Activated CD4-positive, alpha-beta T cell treated with anti-CD3 and anti-CD28 coated beads, Interleukin-2, amount 10 ng/mL, durations not matched to agents 24 days and 14 days (primary cell): ENCODE data around the gene FNDC3B. TPM values are rescaled to one million over a fixed set of nuclear protein-coding genes. Genes with fewer than 3 reads are reported as not detected.

Experiments used
- DNase-seq: peaks from one replicate; pipeline ENCODE4 v3.0.0; 2022
- H3K27ac Mint-ChIP-seq: one replicate; pipeline ENCODE4 v1.8.0; 2022; ENCODE audit warnings: mild to moderate bottlenecking, mixed read lengths
- H3K27me3 Mint-ChIP-seq: one replicate; pipeline ENCODE4 v1.8.0; 2022; ENCODE audit warnings: mixed read lengths
- H3K36me3 Mint-ChIP-seq: one replicate; pipeline ENCODE4 v1.8.0; 2022; ENCODE audit warnings: low read depth, mild to moderate bottlenecking, mixed read lengths
- H3K4me1 Mint-ChIP-seq: one replicate; pipeline ENCODE4 v1.8.0; 2021; ENCODE audit warnings: mixed read lengths
- H3K4me3 Mint-ChIP-seq: one replicate; pipeline ENCODE4 v1.8.0; 2022; ENCODE audit warnings: mild to moderate bottlenecking, moderate library complexity, mixed read lengths
- H3K9me3 Mint-ChIP-seq: one replicate; pipeline ENCODE4 v1.8.0; 2021; ENCODE audit warnings: mixed read lengths
- intact Hi-C: fragments of 100-400 bp; cut with micrococcal nuclease; formaldehyde crosslinking; loops from one replicate; pipeline ENCODE4 v1.15.1; 2023
- total RNA-seq: library from RNA; stranded (reverse); gene quantifications from 2 replicates; pipeline ENCODE4 v1.2.3, GENCODE V29; 2022

FNDC3B gene
- total RNA-seq, 1 donor from 2014 or later = 19.6 TPM

DNA sequence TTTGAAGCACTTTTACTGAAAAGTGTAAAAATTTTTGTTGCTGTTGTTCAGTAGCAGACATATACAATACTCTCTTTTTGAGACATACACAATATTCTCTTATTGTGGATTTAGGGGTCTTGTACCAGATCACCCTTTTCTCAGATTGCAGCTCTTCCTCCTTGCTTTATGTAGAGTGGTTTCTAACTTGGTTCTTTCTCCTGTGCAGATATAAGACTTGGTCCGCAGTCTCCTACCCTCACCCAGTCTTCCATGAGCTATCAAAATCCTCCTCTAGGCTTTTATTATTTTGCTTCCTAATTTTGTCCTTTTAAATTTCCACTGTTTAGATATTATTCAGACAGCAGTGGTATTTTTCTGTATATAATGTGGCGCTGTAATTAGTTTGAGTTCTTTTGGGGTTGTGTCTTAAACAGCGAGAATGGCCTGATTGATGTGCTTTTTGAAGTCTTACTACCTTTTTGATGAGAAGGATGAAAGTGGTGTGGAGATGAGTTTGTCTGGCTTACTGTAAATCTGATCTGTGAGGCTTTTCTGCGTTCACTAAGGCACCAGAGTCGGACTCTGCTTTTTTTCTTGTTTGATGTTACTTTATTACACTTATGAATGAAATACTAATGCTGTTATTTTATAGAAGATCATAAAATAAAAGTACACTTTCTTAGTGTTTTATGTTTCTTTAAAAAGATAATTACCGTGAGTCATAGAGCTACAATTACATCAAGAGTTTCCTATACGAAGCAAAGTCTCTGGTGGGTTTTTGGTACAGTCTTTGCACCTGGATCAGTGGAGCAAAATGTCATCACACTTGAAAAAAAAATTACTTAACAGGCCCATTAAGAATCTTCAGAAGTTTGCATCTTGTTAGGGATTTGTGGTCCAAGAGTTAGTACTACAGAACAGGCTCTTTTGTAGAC is 27.8 kb downstream of the FNDC3B start:
- Mint-ChIP-seq H3K9me3 (no peaks in the 10 kb centered on the region), H3K27me3 (no peaks in the 10 kb centered on the region), H3K4me1 (peaks cover 17% of the 10 kb centered on the region), H3K27ac (no peak overlapping the region), H3K36me3 (peaks cover 6% of the 10 kb centered on the region), H3K4me3 (no peak overlapping the region)
- intact Hi-C loops = no loop called here
- no peak for DNase-seq

DNA sequence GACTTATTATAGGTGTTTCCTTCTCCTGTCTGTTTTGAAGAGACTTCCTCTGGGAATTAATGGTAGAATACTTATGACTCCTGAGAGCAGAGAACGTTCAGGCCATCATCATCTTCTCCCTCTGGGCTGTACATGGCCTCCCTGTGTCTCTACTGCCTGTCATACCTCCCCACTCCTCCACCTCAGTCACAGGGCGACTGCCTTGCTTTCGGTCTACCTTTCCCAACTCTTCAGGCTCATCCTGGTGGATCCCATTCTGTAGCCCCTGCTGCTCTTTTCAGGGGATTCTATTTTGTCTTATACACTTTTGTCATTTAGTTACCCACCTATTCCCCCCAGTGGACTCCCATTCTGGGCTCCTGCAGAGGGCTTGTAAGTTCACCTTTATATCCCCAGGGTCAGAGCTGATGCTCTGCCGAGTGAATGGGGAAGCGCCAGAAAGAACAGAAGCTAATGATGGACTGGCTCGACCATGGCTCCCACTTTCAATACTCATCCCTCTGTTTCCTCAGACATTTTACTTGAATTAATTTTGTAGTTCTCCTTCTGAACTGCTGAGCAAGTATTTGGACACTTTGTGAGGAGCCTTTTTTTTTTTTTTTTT is 28.6 kb downstream of the FNDC3B start:
- intact Hi-C loops = no loop called here
- no peak overlapping the region for H3K27ac Mint-ChIP-seq

DNA sequence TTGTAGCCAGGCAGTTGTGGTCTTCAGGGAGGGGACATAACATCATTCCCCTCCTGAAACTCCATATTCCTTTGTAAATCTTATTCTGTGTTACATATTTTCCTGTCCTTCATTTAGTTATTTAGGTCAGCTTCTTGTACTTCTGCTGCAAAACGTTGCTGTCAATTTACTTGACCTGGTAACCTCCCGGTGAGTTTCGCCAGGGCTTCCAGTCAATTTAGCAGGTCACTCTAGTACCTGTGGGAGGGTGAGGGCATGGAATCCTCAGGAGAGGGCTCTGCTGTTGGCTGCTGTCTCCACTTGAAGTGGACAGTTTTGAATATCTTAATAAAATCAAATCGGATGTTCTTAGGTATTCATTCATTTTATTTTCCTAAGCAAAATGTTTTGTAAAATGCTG is 29.6 kb downstream of the FNDC3B start:
- Mint-ChIP-seq H3K4me3 (no peak overlapping the region), H3K9me3 (no peaks in the 10 kb centered on the region), H3K27ac (no peak overlapping the region), H3K4me1 (peaks cover 12% of the 10 kb centered on the region), H3K27me3 (no peaks in the 10 kb centered on the region), H3K36me3 (peaks cover 9% of the 10 kb centered on the region)
- no peak for DNase-seq
- intact Hi-C loops = no loop called here

More for the DNA sequence above, 28.6 kb downstream of the FNDC3B start:
- Mint-ChIP-seq H3K4me3 (no peak overlapping the region), H3K36me3 (peaks cover 6% of the 10 kb centered on the region), H3K9me3 (no peaks in the 10 kb centered on the region), H3K27me3 (no peaks in the 10 kb centered on the region), H3K4me1 (peaks cover 14% of the 10 kb centered on the region)
- DNase-seq = no peak

DNA sequence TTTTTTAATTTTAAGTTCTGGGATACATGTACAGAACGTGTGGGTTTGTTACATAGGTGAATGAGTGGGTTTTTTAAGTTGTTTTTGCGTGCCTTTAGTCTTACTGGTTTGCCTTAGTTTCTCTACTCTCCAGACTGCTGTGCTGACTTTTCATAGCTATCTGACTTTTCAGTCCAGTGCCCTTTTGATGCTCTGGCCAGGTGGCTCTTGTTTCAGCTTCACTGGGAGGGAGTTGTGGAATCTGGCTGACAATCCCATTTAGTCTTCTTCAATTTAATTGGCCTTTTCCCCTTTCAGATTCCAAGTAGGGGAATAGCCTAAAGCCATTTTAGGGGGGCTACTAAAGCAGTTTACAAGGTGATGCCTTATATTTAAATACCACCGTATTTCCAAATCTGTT is 30.1 kb downstream of the FNDC3B start:
- H3K27ac Mint-ChIP-seq = no peak overlapping the region
- no peak overlapping the region for H3K4me3 Mint-ChIP-seq
- H3K36me3 Mint-ChIP-seq = peaks cover 6% of the 10 kb centered on the region
- no peaks in the 10 kb centered on the region for H3K9me3 Mint-ChIP-seq
- H3K27me3 Mint-ChIP-seq = no peaks in the 10 kb centered on the region
- DNase-seq = no peak
- H3K4me1 Mint-ChIP-seq = peaks cover 12% of the 10 kb centered on the region
- intact Hi-C loops = no loop called here

DNA sequence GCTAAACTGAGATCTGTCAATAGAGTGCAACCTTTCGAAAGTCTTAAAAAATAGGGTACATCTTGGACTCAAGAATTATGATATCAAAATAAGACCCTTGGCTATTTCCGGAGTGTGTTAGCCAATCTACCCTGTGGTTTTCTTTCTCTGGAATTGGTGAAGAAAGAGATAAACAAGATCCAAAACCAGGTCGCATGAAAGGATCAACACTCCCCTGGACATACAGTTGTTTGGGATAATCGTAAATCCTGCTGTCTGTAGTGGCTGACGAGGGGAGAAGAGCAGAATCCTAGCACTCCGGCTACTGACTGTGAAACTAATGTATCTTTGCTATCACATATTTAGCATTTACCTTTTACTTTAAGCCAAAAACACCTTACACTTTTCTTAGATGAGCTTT is 30.9 kb downstream of the FNDC3B start:
- no peaks in the 10 kb centered on the region for H3K27me3 Mint-ChIP-seq
- no peak overlapping the region for H3K27ac Mint-ChIP-seq
- H3K9me3 Mint-ChIP-seq = no peaks in the 10 kb centered on the region
- peaks cover 12% of the 10 kb centered on the region for H3K4me1 Mint-ChIP-seq
- H3K36me3 Mint-ChIP-seq = peaks cover 3% of the 10 kb centered on the region
- no peak for DNase-seq
- intact Hi-C loops = no loop called here
- H3K4me3 Mint-ChIP-seq = no peak overlapping the region

DNA sequence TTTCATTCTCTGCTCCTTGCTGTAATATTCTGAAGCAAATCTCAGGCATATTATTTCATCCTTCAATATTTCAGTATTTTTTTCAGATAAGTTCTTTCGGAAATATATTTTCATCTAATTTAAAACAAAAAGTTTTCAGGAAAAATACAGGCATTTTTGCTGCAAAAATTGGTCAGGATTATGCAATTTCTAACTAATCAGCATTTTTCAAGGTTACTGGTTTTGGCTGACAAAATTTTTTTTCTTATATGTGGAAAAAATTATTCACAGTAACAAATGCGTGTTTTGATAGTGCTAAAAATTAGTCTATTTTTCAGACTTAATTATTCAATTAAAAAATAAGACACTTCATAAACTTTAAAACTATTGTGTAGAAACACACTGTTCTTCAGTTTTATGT is 31.4 kb downstream of the FNDC3B start:
- intact Hi-C loops = no loop called here
- no peaks in the 10 kb centered on the region for H3K9me3 Mint-ChIP-seq
- peaks cover 12% of the 10 kb centered on the region for H3K4me1 Mint-ChIP-seq
- no peak overlapping the region for H3K27ac Mint-ChIP-seq
- H3K36me3 Mint-ChIP-seq = peaks cover 3% of the 10 kb centered on the region
- no peaks in the 10 kb centered on the region for H3K27me3 Mint-ChIP-seq
- no peak for DNase-seq
- no peak overlapping the region for H3K4me3 Mint-ChIP-seq

DNA sequence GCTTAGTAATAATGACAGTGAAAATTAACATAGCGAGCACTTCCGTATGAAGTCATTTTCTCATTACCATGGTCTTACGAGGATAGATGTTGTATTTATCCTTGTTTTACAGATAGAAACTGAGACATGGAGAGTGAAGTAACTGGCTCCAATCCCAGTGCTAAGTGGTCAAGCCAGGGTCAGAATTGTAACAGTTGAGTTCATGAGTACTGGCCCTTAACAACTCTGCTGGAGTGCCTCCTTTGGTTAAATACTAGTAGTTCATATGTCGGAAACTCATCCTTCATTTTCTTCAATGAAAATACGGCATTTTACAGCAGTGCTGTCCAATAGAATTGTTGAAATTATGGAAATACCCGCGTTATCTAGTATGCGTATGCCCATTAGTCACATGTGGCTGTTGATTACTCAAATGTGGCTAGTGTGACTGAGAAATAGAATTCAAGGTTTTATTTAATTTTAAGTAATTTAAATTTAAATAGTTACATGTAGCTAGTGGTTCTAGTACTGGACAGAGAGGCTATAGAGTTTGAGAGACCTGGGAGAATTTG is 32.5 kb downstream of the FNDC3B start:
- no peaks in the 10 kb centered on the region for H3K27me3 Mint-ChIP-seq
- peaks cover 7% of the 10 kb centered on the region for H3K4me1 Mint-ChIP-seq
- peaks cover 3% of the 10 kb centered on the region for H3K36me3 Mint-ChIP-seq
- intact Hi-C loops = no loop called here
- no peaks in the 10 kb centered on the region for H3K9me3 Mint-ChIP-seq
- DNase-seq = no peak
- no peak overlapping the region for H3K27ac Mint-ChIP-seq
- H3K4me3 Mint-ChIP-seq = no peak overlapping the region

DNA sequence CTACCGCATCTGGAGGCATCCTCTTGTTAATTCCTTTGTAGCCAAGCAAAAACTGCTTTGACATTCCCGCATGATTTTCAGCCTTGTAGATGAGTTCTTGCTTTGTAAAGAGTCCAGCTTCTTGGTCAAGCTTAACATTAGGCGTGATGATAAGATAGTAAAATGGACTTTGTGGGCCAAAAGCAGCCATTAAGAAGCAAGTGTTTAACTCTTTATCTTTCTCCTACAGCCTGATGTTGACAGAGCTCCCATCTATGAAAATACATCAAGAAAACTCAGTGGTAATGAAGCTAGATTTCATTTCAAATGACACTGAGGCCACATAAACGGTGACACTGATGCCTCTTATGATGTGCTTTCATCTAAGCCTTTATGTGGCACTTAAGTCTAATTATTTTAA is 33.2 kb downstream of the FNDC3B start:
- intact Hi-C loops = no loop called here
- no peaks in the 10 kb centered on the region for H3K27me3 Mint-ChIP-seq
- peaks cover 3% of the 10 kb centered on the region for H3K4me1 Mint-ChIP-seq
- H3K27ac Mint-ChIP-seq = no peak overlapping the region
- H3K4me3 Mint-ChIP-seq = no peak overlapping the region
- no peak for DNase-seq
- H3K36me3 Mint-ChIP-seq = peaks cover 3% of the 10 kb centered on the region
- no peaks in the 10 kb centered on the region for H3K9me3 Mint-ChIP-seq

DNA sequence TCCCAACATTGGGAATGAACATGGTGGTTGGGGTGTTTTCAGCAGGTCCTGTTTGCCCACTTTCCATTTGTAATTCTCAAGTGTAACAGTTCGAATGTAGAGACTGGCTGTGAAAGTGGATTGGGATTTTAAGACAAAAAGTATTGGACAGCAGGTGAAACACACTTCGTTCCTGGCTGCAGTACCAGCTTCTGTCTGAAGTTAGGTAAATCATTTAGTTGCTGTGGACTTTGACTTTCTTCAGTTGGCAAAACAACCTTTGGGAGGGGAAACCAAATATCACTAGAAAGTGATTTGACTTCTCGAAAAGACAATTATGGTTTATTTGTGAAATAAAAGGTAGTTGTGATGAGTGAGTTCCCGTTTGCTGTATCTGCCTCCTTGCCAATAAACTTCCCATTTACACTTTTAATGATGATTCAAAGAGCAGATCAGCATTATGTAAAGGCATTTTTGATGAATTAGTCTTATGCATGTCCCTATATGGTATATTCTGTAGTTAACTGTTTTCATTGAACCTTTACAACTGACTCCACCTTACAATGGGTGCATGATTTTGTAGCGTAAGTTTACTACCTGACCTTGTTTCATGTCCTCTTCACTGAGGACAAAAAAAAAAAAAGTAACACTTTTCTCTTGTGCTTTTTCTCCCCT is 34.0 kb downstream of the FNDC3B start:
- H3K9me3 Mint-ChIP-seq = no peaks in the 10 kb centered on the region
- peaks cover 5% of the 10 kb centered on the region for H3K36me3 Mint-ChIP-seq
- no peak overlapping the region for H3K27ac Mint-ChIP-seq
- intact Hi-C loops = no loop called here
- no peaks in the 10 kb centered on the region for H3K27me3 Mint-ChIP-seq
- DNase-seq = no peak
- no peak overlapping the region for H3K4me3 Mint-ChIP-seq
- H3K4me1 Mint-ChIP-seq = peaks cover 2% of the 10 kb centered on the region

DNA sequence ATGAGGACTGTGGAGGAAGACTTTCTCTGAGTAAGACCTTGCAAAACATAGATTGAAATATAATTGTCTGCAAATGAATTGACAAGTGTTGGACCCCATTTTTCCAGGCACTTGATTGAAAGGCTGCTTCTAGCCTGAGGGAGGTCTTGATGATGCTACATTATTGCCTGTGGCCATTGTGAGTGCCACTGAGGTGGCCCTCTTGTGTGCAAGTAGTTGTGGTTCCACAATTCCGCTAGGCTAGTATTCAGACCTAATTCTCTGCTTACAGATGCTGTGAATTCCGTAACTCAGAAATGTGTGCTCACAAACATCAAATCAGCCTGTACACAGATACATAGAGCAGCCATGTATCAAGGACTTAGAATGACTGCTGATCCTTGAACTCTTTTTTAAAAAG is 34.7 kb downstream of the FNDC3B start:
- H3K36me3 Mint-ChIP-seq = peaks cover 8% of the 10 kb centered on the region
- H3K27ac Mint-ChIP-seq = no peak overlapping the region
- no peak for DNase-seq
- no peaks in the 10 kb centered on the region for H3K27me3 Mint-ChIP-seq
- no peak overlapping the region for H3K4me3 Mint-ChIP-seq
- H3K9me3 Mint-ChIP-seq = no peaks in the 10 kb centered on the region
- intact Hi-C loops = no loop called here
- H3K4me1 Mint-ChIP-seq = peaks cover 2% of the 10 kb centered on the region

DNA sequence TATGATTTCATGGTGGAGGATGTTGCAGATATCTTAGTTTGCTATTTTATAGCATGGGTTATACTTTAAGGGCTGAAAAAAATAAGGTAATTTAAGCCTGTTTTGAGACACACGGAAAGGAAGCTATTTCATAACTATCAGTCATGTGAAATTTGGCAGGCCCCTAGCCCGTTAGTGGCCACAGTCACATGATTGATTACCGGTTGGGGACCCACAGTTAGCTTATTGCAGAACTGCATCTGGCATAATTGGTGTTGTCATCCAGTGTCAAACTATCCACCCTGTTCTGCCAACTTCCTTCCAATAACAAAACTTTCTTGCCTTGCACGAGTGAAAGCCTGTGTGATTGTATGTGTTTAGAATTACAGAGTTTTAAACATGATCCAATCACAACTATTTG is 35.2 kb downstream of the FNDC3B start:
- Mint-ChIP-seq H3K27ac (no peak overlapping the region), H3K27me3 (no peaks in the 10 kb centered on the region), H3K4me1 (peaks cover 2% of the 10 kb centered on the region), H3K9me3 (no peaks in the 10 kb centered on the region), H3K36me3 (peaks cover 10% of the 10 kb centered on the region), H3K4me3 (no peak overlapping the region)
- intact Hi-C loops = no loop called here
- DNase-seq = no peak

DNA sequence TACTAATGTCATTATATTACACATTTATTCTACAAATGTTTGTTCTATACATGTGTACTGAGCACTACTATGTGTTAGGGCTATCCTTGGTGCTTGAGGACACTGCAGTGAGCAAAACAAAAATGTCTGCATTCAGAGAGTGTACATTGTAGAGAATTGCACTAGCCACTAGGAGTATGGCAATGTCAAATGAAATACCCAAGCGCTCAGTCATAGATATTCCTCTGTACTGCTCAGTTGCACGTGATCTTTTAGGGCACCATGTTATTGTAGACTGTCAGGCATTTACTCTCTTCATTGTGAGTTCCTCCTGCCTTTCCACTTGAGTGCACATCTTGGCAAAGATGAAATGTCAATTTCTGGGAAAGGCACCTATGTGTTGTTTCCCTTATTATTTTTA is 36.8 kb downstream of the FNDC3B start:
- Mint-ChIP-seq H3K27ac (no peak overlapping the region), H3K36me3 (peaks cover 10% of the 10 kb centered on the region), H3K9me3 (no peaks in the 10 kb centered on the region), H3K27me3 (no peaks in the 10 kb centered on the region), H3K4me1 (peaks cover 3% of the 10 kb centered on the region), H3K4me3 (no peak overlapping the region)
- intact Hi-C loops = no loop called here
- DNase-seq = no peak

DNA sequence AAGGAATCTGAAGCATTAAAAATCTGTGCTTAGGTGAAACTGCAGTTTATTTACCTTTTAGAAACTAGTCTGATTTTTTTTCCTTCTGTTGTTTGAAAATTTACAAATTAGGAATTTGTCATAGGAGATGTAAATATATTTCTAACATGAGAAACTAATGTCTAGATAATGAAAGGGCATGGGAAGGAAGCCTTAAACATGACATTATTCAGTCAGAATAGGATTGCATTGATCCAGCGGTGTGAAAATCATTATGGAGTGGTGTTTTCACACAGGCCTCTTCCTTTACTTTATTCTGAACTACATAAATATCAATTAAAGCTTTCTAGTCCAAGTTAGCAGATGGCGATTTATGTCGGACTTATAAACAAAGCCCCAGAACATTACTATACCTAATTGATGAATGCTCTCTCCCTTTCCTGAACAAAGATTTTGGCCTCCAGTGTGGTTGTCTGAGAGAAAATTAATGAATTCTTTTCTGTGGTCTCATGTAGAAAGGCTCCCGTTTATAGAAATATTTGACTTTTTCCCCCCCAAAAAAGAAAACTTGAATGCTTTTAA is 37.9 kb downstream of the FNDC3B start:
- no peak overlapping the region for H3K4me3 Mint-ChIP-seq

DNA sequence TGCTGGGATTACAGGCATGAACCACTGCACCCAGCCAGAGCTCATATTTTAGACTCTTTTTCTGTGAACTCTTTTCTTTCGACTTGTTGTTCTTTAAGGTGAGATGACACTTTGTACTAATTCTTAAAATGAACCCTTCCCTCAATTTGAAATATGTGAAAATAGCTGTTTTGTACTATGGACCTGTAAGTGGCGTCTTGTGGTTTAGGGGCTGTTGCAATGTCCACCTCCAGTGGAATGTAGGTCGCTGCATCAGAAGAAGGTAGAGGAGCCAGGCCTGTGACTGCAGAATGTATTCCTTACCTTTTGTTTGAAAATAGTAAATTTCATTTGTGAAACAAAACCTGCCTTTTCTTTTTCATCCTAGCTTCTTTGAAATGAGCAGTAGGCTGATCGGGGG is 38.9 kb downstream of the FNDC3B start:
- no peak overlapping the region for H3K4me3 Mint-ChIP-seq
- H3K9me3 Mint-ChIP-seq = no peaks in the 10 kb centered on the region
- no peaks in the 10 kb centered on the region for H3K27me3 Mint-ChIP-seq
- no peak overlapping the region for H3K27ac Mint-ChIP-seq
- no peak for DNase-seq
- intact Hi-C loops = no loop called here
- peaks cover 6% of the 10 kb centered on the region for H3K4me1 Mint-ChIP-seq
- peaks cover 15% of the 10 kb centered on the region for H3K36me3 Mint-ChIP-seq

More for the DNA sequence above, 37.9 kb downstream of the FNDC3B start:
- Mint-ChIP-seq H3K36me3 (peaks cover 10% of the 10 kb centered on the region), H3K27me3 (no peaks in the 10 kb centered on the region), H3K4me1 (peaks cover 3% of the 10 kb centered on the region), H3K9me3 (no peaks in the 10 kb centered on the region), H3K27ac (no peak overlapping the region)
- DNase-seq = no peak
- intact Hi-C loops = no loop called here
